ENCODE data around the gene KIAA1328. TPM values are rescaled to one million over a fixed set of nuclear protein-coding genes. Genes with fewer than 3 reads are reported as not detected.
A peak's percentile ranks its signal among the peaks of the same experiment; 100 is the strongest.
"Not testable (repeated sequence)": the region's sequence is repeated elsewhere in the genome, so short reads cannot be mapped to it uniquely, and the experiment has no call there.

The KIAA1328 gene
- total RNA-seq, 1 donor from 2014 or later = 11.5 TPM

GRCh38 chr18:37162551-37162950 lies 333.6 kb downstream of the KIAA1328 start:
- Histone ChIP-seq H3K4me3 (no peak overlapping the region), H3K79me2 (ENCODE audit: low read depth) (no peaks in the 10 kb centered on the region), H2AFZ (replicated peaks) (no peak overlapping the region), H4K20me1 (ENCODE audit: low read depth) (no peaks in the 10 kb centered on the region), H3K4me2 (no peak overlapping the region), H3K36me3 (no peaks in the 10 kb centered on the region), H3K27me3 (no peaks in the 10 kb centered on the region), H3K9me3 (ENCODE audit: low read depth) (no peaks in the 10 kb centered on the region), H3K4me1 (peaks cover 21% of the 10 kb centered on the region), H3F3A (ENCODE audit: low read depth) (no peaks in the 10 kb centered on the region), H3K27ac (no peak overlapping the region), H3K9ac (no peak overlapping the region)
- no peak overlapping the region for H3K4me3 Mint-ChIP-seq
- no peak overlapping the region for H3K27ac Mint-ChIP-seq
- peaks cover 10% of the 10 kb centered on the region for H3K4me1 Mint-ChIP-seq
- H3K27me3 Mint-ChIP-seq (ENCODE audit: insufficient read depth, low read depth) = peaks cover 4% of the 10 kb centered on the region
- peaks cover 2% of the 10 kb centered on the region for H3K36me3 Mint-ChIP-seq
- H3K9me3 Mint-ChIP-seq = no peaks in the 10 kb centered on the region
- TF ChIP-seq, protein P1, sequence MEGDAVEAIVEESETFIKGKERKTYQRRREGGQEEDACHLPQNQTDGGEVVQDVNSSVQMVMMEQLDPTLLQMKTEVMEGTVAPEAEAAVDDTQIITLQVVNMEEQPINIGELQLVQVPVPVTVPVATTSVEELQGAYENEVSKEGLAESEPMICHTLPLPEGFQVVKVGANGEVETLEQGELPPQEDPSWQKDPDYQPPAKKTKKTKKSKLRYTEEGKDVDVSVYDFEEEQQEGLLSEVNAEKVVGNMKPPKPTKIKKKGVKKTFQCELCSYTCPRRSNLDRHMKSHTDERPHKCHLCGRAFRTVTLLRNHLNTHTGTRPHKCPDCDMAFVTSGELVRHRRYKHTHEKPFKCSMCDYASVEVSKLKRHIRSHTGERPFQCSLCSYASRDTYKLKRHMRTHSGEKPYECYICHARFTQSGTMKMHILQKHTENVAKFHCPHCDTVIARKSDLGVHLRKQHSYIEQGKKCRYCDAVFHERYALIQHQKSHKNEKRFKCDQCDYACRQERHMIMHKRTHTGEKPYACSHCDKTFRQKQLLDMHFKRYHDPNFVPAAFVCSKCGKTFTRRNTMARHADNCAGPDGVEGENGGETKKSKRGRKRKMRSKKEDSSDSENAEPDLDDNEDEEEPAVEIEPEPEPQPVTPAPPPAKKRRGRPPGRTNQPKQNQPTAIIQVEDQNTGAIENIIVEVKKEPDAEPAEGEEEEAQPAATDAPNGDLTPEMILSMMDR (IDR thresholded peaks at IDR 0.05) = no peak
- TF ChIP-seq EZH2 (IDR thresholded peaks at IDR 0.05) (no peak), EZH2phosphoT487 (IDR thresholded peaks at IDR 0.05) (no peak)
- DNase-seq (ENCODE audit: low spot score) = no peak

GRCh38 chr18:37163119-37163518 lies 334.2 kb downstream of the KIAA1328 start:
- Histone ChIP-seq H3F3A (ENCODE audit: low read depth) (no peaks in the 10 kb centered on the region), H3K27me3 (no peaks in the 10 kb centered on the region), H3K4me2 (no peak overlapping the region), H4K20me1 (ENCODE audit: low read depth) (no peaks in the 10 kb centered on the region), H3K27ac (no peak overlapping the region), H3K4me1 (peaks cover 21% of the 10 kb centered on the region), H3K79me2 (ENCODE audit: low read depth) (no peaks in the 10 kb centered on the region), H3K9ac (no peak overlapping the region), H3K4me3 (no peak overlapping the region), H2AFZ (replicated peaks) (no peak overlapping the region), H3K9me3 (ENCODE audit: low read depth) (no peaks in the 10 kb centered on the region), H3K36me3 (no peaks in the 10 kb centered on the region)
- DNase-seq (ENCODE audit: low spot score) = no peak
- Mint-ChIP-seq H3K36me3 (peaks cover 2% of the 10 kb centered on the region), H3K4me3 (no peak overlapping the region), H3K27me3 (ENCODE audit: insufficient read depth, low read depth) (peaks cover 4% of the 10 kb centered on the region), H3K27ac (no peak overlapping the region), H3K9me3 (no peaks in the 10 kb centered on the region), H3K4me1 (peaks cover 10% of the 10 kb centered on the region)
- no peak for TF ChIP-seq EZH2 (IDR thresholded peaks at IDR 0.05)

DNA sequence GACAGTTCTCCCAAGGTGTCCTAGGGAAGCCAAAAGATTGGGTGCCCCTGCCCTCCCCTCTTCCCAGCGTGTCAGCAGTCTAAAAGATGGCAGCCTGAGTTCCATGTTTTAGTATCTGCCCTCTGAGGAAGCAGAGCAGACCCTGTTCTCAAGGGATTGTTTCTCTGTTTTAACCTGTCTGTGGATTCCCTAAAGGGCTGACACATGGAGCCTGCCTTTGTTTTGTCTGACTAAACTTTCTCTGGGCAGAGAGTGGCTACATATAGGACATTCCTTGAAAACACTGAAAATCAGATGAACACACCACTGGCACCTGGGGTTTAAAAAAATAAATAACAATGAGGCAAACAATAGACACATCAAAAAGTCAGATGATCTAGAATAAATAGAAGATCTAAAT lies 337.6 kb downstream of the KIAA1328 start:
- Histone ChIP-seq H3K4me2 (no peak overlapping the region), H4K20me1 (ENCODE audit: low read depth) (no peaks in the 10 kb centered on the region), H3K27me3 (no peaks in the 10 kb centered on the region), H3K79me2 (ENCODE audit: low read depth) (no peaks in the 10 kb centered on the region), H3K36me3 (no peaks in the 10 kb centered on the region), H3K4me1 (peaks cover 5% of the 10 kb centered on the region), H3F3A (ENCODE audit: low read depth) (no peaks in the 10 kb centered on the region), H3K9me3 (ENCODE audit: low read depth) (no peaks in the 10 kb centered on the region), H2AFZ (replicated peaks) (no peak overlapping the region), H3K27ac (no peak overlapping the region), H3K9ac (no peak overlapping the region), H3K4me3 (no peak overlapping the region)
- no peak overlapping the region for H3K27ac Mint-ChIP-seq
- no peaks in the 10 kb centered on the region for H3K9me3 Mint-ChIP-seq
- no peaks in the 10 kb centered on the region for H3K4me1 Mint-ChIP-seq
- H3K36me3 Mint-ChIP-seq = peaks cover 2% of the 10 kb centered on the region
- H3K4me3 Mint-ChIP-seq = no peak overlapping the region
- H3K27me3 Mint-ChIP-seq (ENCODE audit: insufficient read depth, low read depth) = peaks cover 2% of the 10 kb centered on the region
- TF ChIP-seq EZH2 (IDR thresholded peaks at IDR 0.05) = no peak
- TF ChIP-seq EZH2phosphoT487 (IDR thresholded peaks at IDR 0.05) = no peak
- TF ChIP-seq, protein P1 (IDR thresholded peaks at IDR 0.05) = no peak
- no peak for DNase-seq (ENCODE audit: low spot score)

GRCh38 chr18:37166966-37167365 lies 338.0 kb downstream of the KIAA1328 start:
- H3K4me3 ChIP-seq = not testable (repeated sequence)

More at GRCh38 chr18:37166966-37167365, 338.0 kb downstream of the KIAA1328 start:
- not testable (repeated sequence) for H3K9me3 ChIP-seq (ENCODE audit: low read depth); H3K9me3 Mint-ChIP-seq; H3K27me3 Mint-ChIP-seq (ENCODE audit: insufficient read depth, low read depth); H2AFZ ChIP-seq (replicated peaks); H3K4me1 ChIP-seq; H4K20me1 ChIP-seq (ENCODE audit: low read depth); H3F3A ChIP-seq (ENCODE audit: low read depth); H3K9ac ChIP-seq; H3K27me3 ChIP-seq; H3K27ac Mint-ChIP-seq; H3K36me3 Mint-ChIP-seq; H3K4me3 Mint-ChIP-seq; H3K4me2 ChIP-seq; H3K4me1 Mint-ChIP-seq; H3K27ac ChIP-seq; H3K36me3 ChIP-seq; H3K79me2 ChIP-seq (ENCODE audit: low read depth)
- TF ChIP-seq, protein P1 (IDR thresholded peaks at IDR 0.05) = peak; percentile 54
- DNase-seq (ENCODE audit: low spot score) = peak; percentile 20

All from neural progenitor cell (in vitro differentiated cells).